NCI-H446 (cell line): ENCODE data around the gene PRKAG3.

ENCODE experiments used
- DNase-seq, 2 experiments: peaks; one replicate each; lab custom pipeline; 2025; lab: John Stamatoyannopoulos, UW

The PRKAG3 gene

GRCh38 chr2:218839430-218839829 is 7.8 kb upstream of the PRKAG3 start:
- DNase-seq = no peak

- no peak for DNase-seq
Measured at GRCh38 chr2:218837495-218837894, 5.9 kb upstream of the PRKAG3 start.

GRCh38 chr2:218834685-218835084 is 3.1 kb upstream of the PRKAG3 start:
- no peak for DNase-seq

GRCh38 chr2:218833023-218833609 is 1.5 kb upstream of the PRKAG3 start:
- DNase-seq = no peak

GRCh38 chr2:218832520-218832919 is 917 bp upstream of the PRKAG3 start:
- DNase-seq = no peak

- no peak for DNase-seq
Measured at GRCh38 chr2:218832081-218832480, 478 bp upstream of the PRKAG3 start.

- DNase-seq = no peak
Measured at GRCh38 chr2:218830526-218831306, 887 bp downstream of the PRKAG3 start.

- DNase-seq = no peak
Measured at GRCh38 chr2:218829868-218830451, 1.6 kb downstream of the PRKAG3 start.

- DNase-seq = no peak
Measured at GRCh38 chr2:218828477-218828778, 3.2 kb downstream of the PRKAG3 start.

GRCh38 chr2:218827701-218828476 is 3.7 kb downstream of the PRKAG3 start:
- DNase-seq = no peak

- no peak for DNase-seq
Measured at GRCh38 chr2:218826791-218827190, 4.8 kb downstream of the PRKAG3 start.

- no peak for DNase-seq
Measured at GRCh38 chr2:218824004-218824403, 7.6 kb downstream of the PRKAG3 start.

- DNase-seq = no peak
Measured at GRCh38 chr2:218823196-218823855, 8.3 kb downstream of the PRKAG3 start.

- no peak for DNase-seq
Measured at GRCh38 chr2:218822622-218823021, 9.0 kb downstream of the PRKAG3 start.

GRCh38 chr2:218821605-218822211 is 9.9 kb downstream of the PRKAG3 start:
- no peak for DNase-seq

GRCh38 chr2:218820746-218821369 is 10.7 kb downstream of the PRKAG3 start:
- no peak for DNase-seq

GRCh38 chr2:218819093-218819492 is 12.5 kb downstream of the PRKAG3 start:
- no peak for DNase-seq

- DNase-seq = no peak
Measured at GRCh38 chr2:218816561-218817011, 15.0 kb downstream of the PRKAG3 start.

GRCh38 chr2:218815649-218816048 is 16.0 kb downstream of the PRKAG3 start:
- no peak for DNase-seq

- no peak for DNase-seq
Measured at GRCh38 chr2:218815244-218815637, 16.4 kb downstream of the PRKAG3 start.

- no peak for DNase-seq
Measured at GRCh38 chr2:218814540-218815243, 16.9 kb downstream of the PRKAG3 start.
